HepG2 (cell line): Measurements from ENCODE around the gene CARTPT. TPM values are rescaled to one million over a fixed set of nuclear protein-coding genes. Genes with fewer than 3 reads are reported as not detected.

Source experiments
- ATAC-seq: fragments of 200-7000 bp; cut with Tn5 transposase; 3 replicates; pipeline ENCODE4 v1.9.1; 2020; ENCODE audit warnings: mild to moderate bottlenecking, moderate library complexity
- BruUV-seq: library from RNA; stranded (reverse); fragments of 400-500 nt; replicated peaks from 2 replicates; lab custom pipeline; 2021; lab: Mats Ljungman, UMichigan
- CTCF ChIA-PET: fragments of 300-600 bp; formaldehyde crosslinking; extraction: SDS; loops from one replicate; lab custom pipeline; 2021; ENCODE audit warnings: low total read pairs, inconsistent platforms, low intra/inter-chr PET ratio; lab: Yijun Ruan, JAX
- POLR2A ChIA-PET: fragments of 350-600 bp; sonication (Branson Sonifier 250); formaldehyde crosslinking; loops from one replicate; lab custom pipeline; 2020; ENCODE audit warnings: antibody characterized with exemption, inconsistent platforms; lab: Yijun Ruan, JAX
- DNase-seq: peaks from one replicate; pipeline ENCODE4 v3.0.0-alpha.2; 2015; ENCODE audit warnings: low spot score
- FAIRE-seq: peaks from 3 replicates; lab custom pipeline; 2011; peaks lifted over from hg19 to GRCh38; lab: Jason Lieb, UNC
- H2AFZ ChIP-seq: one replicate; pipeline ENCODE4 v1.6.1; 2011; ENCODE audit warnings: low read length, inconsistent platforms
- H3K27ac ChIP-seq: fragments of 300-600 bp; 3 replicates; pipeline ENCODE4 v1.8.0; 2011; ENCODE audit warnings: mixed run types, mild to moderate bottlenecking, mixed read lengths, low read length, inconsistent platforms; ENCODE audit not compliant: insufficient read depth; ENCODE audit errors: extremely low read length
- H3K27me3 ChIP-seq, 2 experiments: fragments of 200-600 bp in 1 of 2; 2 replicates in 1 of 2; 3 replicates in 1 of 2; pipeline versions ENCODE4 v1.6.0 to v1.8.0; 2011; ENCODE audit warnings: low read length in 2 of 2, mild to moderate bottlenecking in 2 of 2, moderate library complexity in 2 of 2, inconsistent platforms in 1 of 2; ENCODE audit not compliant: insufficient read depth in 2 of 2, control insufficient read depth in 1 of 2
- H3K36me3 ChIP-seq, 2 experiments: fragments of 200-600 bp in 1 of 2; replicated peaks in 1 of 2; 2 replicates in 1 of 2; 3 replicates in 1 of 2; pipeline versions ENCODE4 v1.5.1 to v1.8.0; 2011; ENCODE audit warnings: low read length in 2 of 2, inconsistent platforms in 1 of 2; ENCODE audit not compliant: insufficient read depth in 2 of 2, control insufficient read depth in 1 of 2
- H3K4me1 ChIP-seq: 2 replicates; pipeline ENCODE4 v1.5.1; 2012; ENCODE audit warnings: low read length, inconsistent platforms; ENCODE audit not compliant: insufficient read depth
- H3K4me2 ChIP-seq: 2 replicates; pipeline ENCODE4 v1.6.0; 2011; ENCODE audit warnings: low read depth, low read length, inconsistent platforms
- H3K4me3 ChIP-seq, 3 experiments: fragments of 200-600 bp in 1 of 3; sonication (generic), shearing (Covaris generic) in 1 of 3; replicated peaks in 1 of 3; 2 replicates each; pipeline ENCODE4 v1.5.1; 2011 to 2016; ENCODE audit warnings: low read length in 3 of 3, inconsistent platforms in 2 of 3, low read depth in 2 of 3, mild to moderate bottlenecking in 2 of 3, control low read depth in 1 of 3, mixed read lengths in 1 of 3; ENCODE audit not compliant: insufficient read depth in 1 of 3
- H3K79me2 ChIP-seq: one replicate; pipeline ENCODE4 v1.6.1; 2011; ENCODE audit warnings: low read length, inconsistent platforms; ENCODE audit not compliant: insufficient read depth
- H3K9ac ChIP-seq: 2 replicates; pipeline ENCODE4 v1.6.0; 2011; ENCODE audit warnings: mild to moderate bottlenecking, low read depth, low read length, inconsistent platforms; ENCODE audit not compliant: insufficient read depth
- H3K9me3 ChIP-seq: 2 replicates; pipeline ENCODE4 v1.5.1; 2012; ENCODE audit warnings: mild to moderate bottlenecking, low read length
- H4K20me1 ChIP-seq: 2 replicates; pipeline ENCODE4 v1.6.0; 2011; ENCODE audit warnings: inconsistent platforms, mild to moderate bottlenecking, low read length, moderate library complexity; ENCODE audit not compliant: insufficient read depth
- ARID2 ChIP-seq: sonication (generic); formaldehyde crosslinking; IDR thresholded peaks from 2 replicates; pipeline ENCODE4 v1.8.1; 2022; ENCODE audit warnings: mild to moderate bottlenecking, missing genetic modification reagents, borderline replicate concordance
- E2F5 ChIP-seq: sonication (generic); formaldehyde crosslinking; conservative IDR thresholded peaks from 2 replicates; pipeline ENCODE4 v1.4.0; 2020; ENCODE audit warnings: missing genetic modification reagents
- IKZF5 ChIP-seq: IDR thresholded peaks from 2 replicates; pipeline ENCODE4 v1.6.1; 2018; ENCODE audit warnings: missing genetic modification reagents, mild to moderate bottlenecking, missing compliant biosample characterization
- IRF9 ChIP-seq: sonication (generic); formaldehyde crosslinking; IDR thresholded peaks from 2 replicates; pipeline ENCODE4 v1.8.0; 2022; ENCODE audit warnings: missing genetic modification reagents, mild to moderate bottlenecking, borderline replicate concordance
- KLF9 ChIP-seq: IDR thresholded peaks from 2 replicates; pipeline ENCODE4 v1.6.1; 2016; ENCODE audit warnings: low read depth
- MAFK ChIP-seq, 2 experiments: IDR thresholded peaks in 1 of 2; conservative IDR thresholded peaks in 1 of 2; 2 replicates each; pipeline ENCODE4 v1.6.1; 2011; ENCODE audit warnings: improper control_type of control experiment in 2 of 2, low read length in 2 of 2
- MED8 ChIP-seq: sonication (generic); formaldehyde crosslinking; IDR thresholded peaks from 2 replicates; pipeline ENCODE4 v1.8.1; 2023; ENCODE audit warnings: mild to moderate bottlenecking, missing genetic modification reagents; ENCODE audit not compliant: insufficient replicate concordance
- RARA ChIP-seq: IDR thresholded peaks from 2 replicates; pipeline ENCODE4 v1.6.1; 2016; ENCODE audit warnings: missing genetic modification reagents, missing compliant biosample characterization
- SOX13 ChIP-seq, 3 experiments: fragments of 450-650 bp in 1 of 3; sonication (generic) in 1 of 3; formaldehyde crosslinking in 1 of 3; IDR thresholded peaks in 2 of 3; conservative IDR thresholded peaks in 1 of 3; 2 replicates each; pipeline versions ENCODE4 v1.5.0 to v1.6.1; 2016 to 2020; ENCODE audit warnings: antibody characterized with exemption in 1 of 3, mild to moderate bottlenecking in 1 of 3, missing compliant biosample characterization in 1 of 3, missing genetic modification reagents in 1 of 3, moderate library complexity in 1 of 3
- ZNF17 ChIP-seq: sonication (generic); formaldehyde crosslinking; IDR thresholded peaks from 2 replicates; pipeline ENCODE4 v1.5.0; 2020; ENCODE audit warnings: mild to moderate bottlenecking, missing genetic modification reagents
- ZNF20 ChIP-seq: sonication (generic); formaldehyde crosslinking; IDR thresholded peaks from 2 replicates; pipeline ENCODE4 v1.4.0; 2020; ENCODE audit warnings: mild to moderate bottlenecking, moderate library complexity, missing genetic modification reagents
- ZNF230 ChIP-seq: sonication (generic); formaldehyde crosslinking; IDR thresholded peaks from 2 replicates; pipeline ENCODE4 v1.4.0; 2020; ENCODE audit warnings: mild to moderate bottlenecking, missing genetic modification reagents
- ZNF7 ChIP-seq: IDR thresholded peaks from 2 replicates; pipeline ENCODE4 v1.6.1; 2016; ENCODE audit warnings: missing biosample characterization, missing genetic modification reagents
- ZNF777 ChIP-seq: sonication (generic); formaldehyde crosslinking; IDR thresholded peaks from 2 replicates; pipeline ENCODE4 v1.4.0; 2020; ENCODE audit warnings: missing genetic modification reagents
- WGBS: methylation state at CpG from one replicate; pipeline ENCODE4 v1.1.6; 2017; ENCODE audit warnings: low lambda C conversion rate; 5-methylcytosine and 5-hydroxymethylcytosine counted together
- in situ Hi-C: cut with HindIII; loops from 2 replicates; pipeline ENCODE4 v1.10.0; 2017; ENCODE audit warnings: low pct_unique_long_range_greater_than_20kb; ENCODE audit not compliant: extremely low pct_ligation_motif_present
- intact Hi-C: fragments of 100-400 bp; cut with micrococcal nuclease; formaldehyde crosslinking; loops from one replicate; pipeline ENCODE4 v1.10.0; 2022; ENCODE audit not compliant: unreplicated experiment
- polyA plus RNA-seq, 8 experiments: library from polyadenylated mRNA; depleted of rRNA in 3 of 8; stranded (reverse) in 7 of 8; unstranded in 1 of 8; fragments of >200 nt; fragmentation: Illumina TruSeq in 4 of 8; extraction: Trizol in 4 of 8; gene quantifications; 2 replicates each; pipeline versions ENCODE4 v1.2.1 to v1.2.3, GENCODE V29; 2011 to 2016; ENCODE audit warnings: low read depth in 4 of 8, missing spikeins in 1 of 8, mixed read lengths in 1 of 8; ENCODE audit not compliant: insufficient read depth in 1 of 8
- total RNA-seq, 5 experiments: library from RNA; depleted of rRNA; stranded (reverse); fragments of >200 nt; fragmentation: Illumina TruSeq; extraction: Trizol; gene quantifications; 2 replicates each; pipeline ENCODE4 v1.2.3, GENCODE V29; 2016; ENCODE audit warnings: low read depth in 1 of 5
- TF ChIP-seq, protein P1 (sequence below): sonication (generic); formaldehyde crosslinking; IDR thresholded peaks from 2 replicates; pipeline ENCODE4 v1.9.0; 2021; ENCODE audit warnings: missing genetic modification reagents, mild to moderate bottlenecking, borderline replicate concordance

The CARTPT gene
- total and polyA plus RNA-seq, 2 of the 13 experiments (the other 11 are each of a cell fraction or from before 2014, with no cell fraction given) = not detected

DNA sequence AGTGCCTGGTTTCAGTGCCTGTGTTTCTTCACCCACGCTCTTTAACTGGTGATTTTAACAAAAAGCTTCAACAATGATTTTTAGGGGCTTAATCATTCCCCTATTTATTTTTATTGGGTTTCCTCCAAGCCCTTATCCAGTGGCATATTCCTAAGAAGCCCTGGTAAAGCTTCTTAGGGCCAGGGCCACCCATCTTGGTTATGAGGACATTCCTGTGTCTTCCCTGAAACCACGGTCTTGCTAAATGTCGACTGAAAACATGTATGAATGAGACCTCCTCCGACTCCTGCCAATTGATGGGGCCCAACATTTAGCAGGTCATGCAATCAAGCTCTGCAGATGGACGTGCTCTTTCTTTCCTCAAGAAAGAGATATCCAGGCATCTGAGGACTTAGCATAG lies 13.7 kb upstream of the CARTPT start:
- Histone ChIP-seq H3K4me2 (no peak overlapping the region), H3K9ac (no peak overlapping the region), H3K4me1 (peaks cover 14% of the 10 kb centered on the region; the same call in 1 of the 2 replicates), H2AFZ (no peak overlapping the region), H3K27ac (no peak overlapping the region), H3K4me3 (no peak overlapping the region), H3K79me2 (no peaks in the 10 kb centered on the region), H4K20me1 (no peaks in the 10 kb centered on the region), H3K9me3 (no peaks in the 10 kb centered on the region), H3K36me3 (no peaks in the 10 kb centered on the region), H3K27me3 (peaks cover 0 to 2% of the 10 kb centered on the region in 2 experiments; a peak in 2 of 5 replicates)
- 69% methylated on average over 5 of the region's 5 CpGs for WGBS
- TF ChIP-seq, protein P1, sequence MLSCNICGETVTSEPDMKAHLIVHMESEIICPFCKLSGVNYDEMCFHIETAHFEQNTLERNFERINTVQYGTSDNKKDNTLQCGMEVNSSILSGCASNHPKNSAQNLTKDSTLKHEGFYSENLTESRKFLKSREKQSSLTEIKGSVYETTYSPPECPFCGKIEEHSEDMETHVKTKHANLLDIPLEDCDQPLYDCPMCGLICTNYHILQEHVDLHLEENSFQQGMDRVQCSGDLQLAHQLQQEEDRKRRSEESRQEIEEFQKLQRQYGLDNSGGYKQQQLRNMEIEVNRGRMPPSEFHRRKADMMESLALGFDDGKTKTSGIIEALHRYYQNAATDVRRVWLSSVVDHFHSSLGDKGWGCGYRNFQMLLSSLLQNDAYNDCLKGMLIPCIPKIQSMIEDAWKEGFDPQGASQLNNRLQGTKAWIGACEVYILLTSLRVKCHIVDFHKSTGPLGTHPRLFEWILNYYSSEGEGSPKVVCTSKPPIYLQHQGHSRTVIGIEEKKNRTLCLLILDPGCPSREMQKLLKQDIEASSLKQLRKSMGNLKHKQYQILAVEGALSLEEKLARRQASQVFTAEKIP (CRISPR knock-in tag) = no peak
- TF ChIP-seq KLF9 = no peak
- TF ChIP-seq IRF9 = no peak
- no peak for TF ChIP-seq ARID2 (CRISPR knock-in tag)
- no peak for TF ChIP-seq ZNF20 (CRISPR knock-in tag)
- TF ChIP-seq IKZF5 (CRISPR knock-in tag) = no peak
- no peak for TF ChIP-seq ZNF17
- TF ChIP-seq RARA = no peak
- TF ChIP-seq ZNF7 (CRISPR knock-in tag) = no peak
- no peak for TF ChIP-seq MAFK (conservative IDR thresholded peaks at IDR 0.05 in 1 of 2, IDR thresholded peaks at IDR 0.05 in 1 of 2; ENCODE audit: low read length in 2 of 2)
- no peak for TF ChIP-seq ZNF230 (CRISPR knock-in tag)
- no peak for TF ChIP-seq E2F5 (CRISPR knock-in tag)
- TF ChIP-seq MED8 = no peak
- TF ChIP-seq ZNF777 (CRISPR knock-in tag) = no peak
- TF ChIP-seq SOX13 (IDR thresholded peaks at IDR 0.05) = no peak
- TF ChIP-seq SOX13 (CRISPR knock-in tag; conservative IDR thresholded peaks at IDR 0.05 in 1 of 2, IDR thresholded peaks at IDR 0.05 in 1 of 2) = no peak
- BruUV-seq = no TSS peak
- intact Hi-C loops (no loop called here), in situ Hi-C loops (no loop called here)
- DNase-seq = no peak
- ATAC-seq = no peak
- no peak for FAIRE-seq
- ChIA-PET CTCF (no interaction called here), POLR2A (interaction anchor here (2.1 kb wide), 1 partner anchor 12 kb away, joined by 11 read pairs; no protein-coding TSS in a partner anchor)
